Activated CD4-positive, alpha-beta T cell treated with anti-CD3 and anti-CD28 coated beads for 36 hours (primary cell): Measurements from ENCODE around the gene PPP1R13B. TPM values are rescaled to one million over a fixed set of nuclear protein-coding genes. Genes with fewer than 3 reads are reported as not detected.
"Not testable (repeated sequence)": the region's sequence is repeated elsewhere in the genome, so short reads cannot be mapped to it uniquely, and the experiment has no call there.

ENCODE experiments used
- ATAC-seq: fragments of 200-7000 bp; cut with Tn5 transposase; one replicate; pipeline ENCODE4 v1.10.0; 2021; ENCODE audit warnings: mild to moderate bottlenecking, moderate library complexity
- CTCF ChIA-PET: fragments of 350-600 bp; sonication (Branson Sonifier 250); formaldehyde crosslinking; loops from one replicate; lab custom pipeline; 2021; ENCODE audit warnings: antibody characterized with exemption; lab: Charles Lee
- POLR2A ChIA-PET: fragments of 350-600 bp; sonication (Branson Sonifier 250); formaldehyde crosslinking; loops from one replicate; lab custom pipeline; 2021; ENCODE audit warnings: antibody characterized with exemption, inconsistent platforms; lab: Charles Lee
- DNase-seq: peaks from one replicate; pipeline ENCODE4 v3.0.0-alpha.2; 2020
- H3K27ac Mint-ChIP-seq: one replicate; pipeline ENCODE4 v1.8.0; 2021; ENCODE audit warnings: mixed read lengths
- H3K27me3 Mint-ChIP-seq: one replicate; pipeline ENCODE4 v1.8.0; 2021; ENCODE audit warnings: mixed read lengths
- H3K36me3 Mint-ChIP-seq: one replicate; pipeline ENCODE4 v1.8.0; 2021; ENCODE audit warnings: low read depth, mixed read lengths
- H3K4me1 Mint-ChIP-seq: one replicate; pipeline ENCODE4 v1.8.0; 2021; ENCODE audit warnings: mixed read lengths
- H3K4me3 Mint-ChIP-seq: one replicate; pipeline ENCODE4 v1.8.0; 2021; ENCODE audit warnings: mild to moderate bottlenecking, moderate library complexity, mixed read lengths
- H3K9me3 Mint-ChIP-seq: one replicate; pipeline ENCODE4 v1.8.0; 2021; ENCODE audit warnings: low read depth, mixed read lengths
- intact Hi-C, 2 experiments: fragments of 100-400 bp; cut with DNase I in 1 of 2; cut with micrococcal nuclease in 1 of 2; formaldehyde crosslinking; loops; one replicate each; pipeline versions ENCODE4 v1.14.2 to v1.15.1; 2022 to 2024; cut with DNase I, micrococcal nuclease
- total RNA-seq, 2 experiments: library from RNA; stranded (reverse); gene quantifications; one replicate each; pipeline ENCODE4 v1.2.3, GENCODE V29; 2021

PPP1R13B gene
- total RNA-seq, 2 experiments from 2014 or later: 9.3 to 10.3 TPM

GRCh38 chr14:103691655-103692054 is 155.7 kb downstream of the PPP1R13B start:
- intact Hi-C loops: loop anchor here in 1 of 2 experiments (5.0 kb wide), 1 partner anchor 79 kb away; no protein-coding TSS in a partner anchor
- DNase-seq, POLR2A ChIA-PET, ATAC-seq, H3K27ac Mint-ChIP-seq, H3K4me1 Mint-ChIP-seq, H3K27me3 Mint-ChIP-seq, H3K4me3 Mint-ChIP-seq, H3K9me3 Mint-ChIP-seq: not testable (repeated sequence)
- CTCF ChIA-PET: interaction anchor here (0.5 to 0.6 kb wide), 2 partner anchors 265 to 1388 kb away, joined by 3 to 4 read pairs; no protein-coding TSS in a partner anchor
- H3K36me3 Mint-ChIP-seq: peaks cover 15% of the 10 kb centered on the region

GRCh38 chr14:103690332-103690731 is 157.0 kb downstream of the PPP1R13B start:
- no peaks in the 10 kb centered on the region for H3K4me1 Mint-ChIP-seq
- H3K27ac Mint-ChIP-seq: no peak overlapping the region
- intact Hi-C loops: loop anchor here in 1 of 2 experiments (5.0 kb wide), 1 partner anchor 78 kb away; no protein-coding TSS in a partner anchor
- no peaks in the 10 kb centered on the region for H3K9me3 Mint-ChIP-seq
- ChIA-PET POLR2A (no interaction called here), CTCF (interaction anchor here (0.6 kb wide), 1 partner anchor 84 kb away, joined by 3 read pairs; no protein-coding TSS in a partner anchor)
- DNase-seq (no peak), ATAC-seq (no peak)
- H3K36me3 Mint-ChIP-seq: peaks cover 20% of the 10 kb centered on the region
- H3K27me3 Mint-ChIP-seq: no peaks in the 10 kb centered on the region
- no peak overlapping the region for H3K4me3 Mint-ChIP-seq

GRCh38 chr14:103688906-103689902 is 158.2 kb downstream of the PPP1R13B start:
- DNase-seq (no peak), ATAC-seq (no peak)
- intact Hi-C loops: no loop called here
- H3K4me1 Mint-ChIP-seq: no peaks in the 10 kb centered on the region
- ChIA-PET CTCF (interaction anchor here (0.7 kb wide), 1 partner anchor 185 kb away, joined by 3 read pairs; no protein-coding TSS in a partner anchor), POLR2A (no interaction called here)
- H3K4me3 Mint-ChIP-seq: no peak overlapping the region
- peaks cover 20% of the 10 kb centered on the region for H3K36me3 Mint-ChIP-seq
- H3K27me3 Mint-ChIP-seq: no peaks in the 10 kb centered on the region
- no peaks in the 10 kb centered on the region for H3K9me3 Mint-ChIP-seq
- no peak overlapping the region for H3K27ac Mint-ChIP-seq

GRCh38 chr14:103688441-103688840 is 158.9 kb downstream of the PPP1R13B start:
- CTCF ChIA-PET: interaction anchor here (0.7 kb wide), 1 partner anchor 184 kb away, joined by 3 read pairs; no protein-coding TSS in a partner anchor
- peaks cover 15% of the 10 kb centered on the region for H3K36me3 Mint-ChIP-seq
- H3K27ac Mint-ChIP-seq: no peak overlapping the region
- DNase-seq (no peak), ATAC-seq (no peak)
- H3K4me1 Mint-ChIP-seq: no peaks in the 10 kb centered on the region
- POLR2A ChIA-PET: interaction anchor here (0.6 kb wide), 1 partner anchor 137 kb away, joined by 3 read pairs; no protein-coding TSS in a partner anchor
- no peaks in the 10 kb centered on the region for H3K27me3 Mint-ChIP-seq
- no peaks in the 10 kb centered on the region for H3K9me3 Mint-ChIP-seq
- no peak overlapping the region for H3K4me3 Mint-ChIP-seq
- intact Hi-C loops: no loop called here

- H3K4me3 Mint-ChIP-seq: no peak overlapping the region
- H3K27ac Mint-ChIP-seq: no peak overlapping the region
- POLR2A ChIA-PET: no interaction called here
- no peaks in the 10 kb centered on the region for H3K4me1 Mint-ChIP-seq
- no peaks in the 10 kb centered on the region for H3K9me3 Mint-ChIP-seq
- no peaks in the 10 kb centered on the region for H3K27me3 Mint-ChIP-seq
- CTCF ChIA-PET: no interaction called here
- no peak for ATAC-seq
- intact Hi-C loops: no loop called here
- no peak for DNase-seq
- peaks cover 20% of the 10 kb centered on the region for H3K36me3 Mint-ChIP-seq
Observed at GRCh38 chr14:103687712-103688111, 159.7 kb downstream of the PPP1R13B start.

GRCh38 chr14:103686831-103687485 is 160.4 kb downstream of the PPP1R13B start:
- intact Hi-C loops: no loop called here

GRCh38 chr14:103685276-103686211 is 161.8 kb downstream of the PPP1R13B start:
- DNase-seq (no peak), ATAC-seq (no peak)
- Mint-ChIP-seq H3K27me3 (no peaks in the 10 kb centered on the region), H3K4me3 (no peak overlapping the region), H3K4me1 (no peaks in the 10 kb centered on the region), H3K27ac (no peak overlapping the region), H3K9me3 (no peaks in the 10 kb centered on the region), H3K36me3 (peaks cover 31% of the 10 kb centered on the region)
- intact Hi-C loops: no loop called here
- ChIA-PET POLR2A (no interaction called here), CTCF (interaction anchor here (0.9 kb wide), 1 partner anchor 20 kb away, joined by 3 read pairs; no protein-coding TSS in a partner anchor)

More at GRCh38 chr14:103686831-103687485, 160.4 kb downstream of the PPP1R13B start:
- Mint-ChIP-seq H3K27me3 (no peaks in the 10 kb centered on the region), H3K4me3 (no peak overlapping the region), H3K36me3 (peaks cover 21% of the 10 kb centered on the region), H3K27ac (no peak overlapping the region), H3K4me1 (no peaks in the 10 kb centered on the region), H3K9me3 (no peaks in the 10 kb centered on the region)
- ATAC-seq (no peak), DNase-seq (no peak)
- ChIA-PET POLR2A (interaction anchor here (1.2 kb wide), 1 partner anchor 29 kb away, joined by 4 read pairs; the partner anchor contains the start of genes XRCC3 and ZFYVE21), CTCF (interaction anchor here (0.6 to 1.2 kb wide), 2 partner anchors 96 to 214 kb away, joined by 3 to 4 read pairs; no protein-coding TSS in a partner anchor)

GRCh38 chr14:103684871-103685270 is 162.5 kb downstream of the PPP1R13B start:
- ChIA-PET POLR2A (no interaction called here), CTCF (interaction anchor here (0.5 to 0.9 kb wide), 2 partner anchors 21 to 1084 kb away, joined by 3 read pairs; no protein-coding TSS in a partner anchor)
- H3K4me3 Mint-ChIP-seq: no peak overlapping the region
- H3K4me1 Mint-ChIP-seq: no peaks in the 10 kb centered on the region
- DNase-seq: no peak
- no peak overlapping the region for H3K27ac Mint-ChIP-seq
- intact Hi-C loops: no loop called here
- no peaks in the 10 kb centered on the region for H3K9me3 Mint-ChIP-seq
- H3K27me3 Mint-ChIP-seq: no peaks in the 10 kb centered on the region
- no peak for ATAC-seq
- peaks cover 31% of the 10 kb centered on the region for H3K36me3 Mint-ChIP-seq

GRCh38 chr14:103684471-103684870 is 162.9 kb downstream of the PPP1R13B start:
- no peak overlapping the region for H3K27ac Mint-ChIP-seq
- DNase-seq (no peak), ATAC-seq (no peak)
- peaks cover 2% of the 10 kb centered on the region for H3K4me1 Mint-ChIP-seq
- CTCF ChIA-PET: interaction anchor here (0.5 to 0.9 kb wide), 2 partner anchors 21 to 1084 kb away, joined by 3 read pairs; no protein-coding TSS in a partner anchor
- H3K4me3 Mint-ChIP-seq: no peak overlapping the region
- intact Hi-C loops: no loop called here
- H3K27me3 Mint-ChIP-seq: no peaks in the 10 kb centered on the region
- H3K36me3 Mint-ChIP-seq: peaks cover 33% of the 10 kb centered on the region
- H3K9me3 Mint-ChIP-seq: no peaks in the 10 kb centered on the region
- POLR2A ChIA-PET: no interaction called here
